Middle frontal gyrus (tissue), 1 donor: Measurements from ENCODE around the gene GABRA4.

Experiments
- DNase-seq: peaks from one replicate; pipeline ENCODE4 v3.0.0-alpha.2; 2015; ENCODE audit warnings: low spot score; ENCODE audit errors: extremely low spot score

The GABRA4 gene

GRCh38 chr4:46979726-46980125 is 13.7 kb downstream of the GABRA4 start:
- no peak for DNase-seq

- DNase-seq: no peak
Measured at GRCh38 chr4:46979283-46979682, 14.1 kb downstream of the GABRA4 start.

- DNase-seq: no peak
Measured at GRCh38 chr4:46977245-46977644, 16.1 kb downstream of the GABRA4 start.

- DNase-seq: no peak
Measured at GRCh38 chr4:46975812-46976553, 17.4 kb downstream of the GABRA4 start.

GRCh38 chr4:46974891-46975543 is 18.4 kb downstream of the GABRA4 start:
- no peak for DNase-seq

- DNase-seq: no peak
Measured at GRCh38 chr4:46968847-46969246, 24.5 kb downstream of the GABRA4 start.

- no peak for DNase-seq
Measured at GRCh38 chr4:46967631-46968030, 25.8 kb downstream of the GABRA4 start.

GRCh38 chr4:46958742-46959488 is 34.5 kb downstream of the GABRA4 start:
- no peak for DNase-seq

- DNase-seq: no peak
Measured at GRCh38 chr4:46956451-46956850, 36.9 kb downstream of the GABRA4 start.

- DNase-seq: no peak
Measured at GRCh38 chr4:46955601-46956000, 37.8 kb downstream of the GABRA4 start.

- DNase-seq: no peak
Measured at GRCh38 chr4:46954643-46955042, 38.7 kb downstream of the GABRA4 start.

- no peak for DNase-seq
Measured at GRCh38 chr4:46953564-46953963, 39.8 kb downstream of the GABRA4 start.

- no peak for DNase-seq
Measured at GRCh38 chr4:46952451-46952850, 40.9 kb downstream of the GABRA4 start.

- DNase-seq: no peak
Measured at GRCh38 chr4:46950826-46951225, 42.6 kb downstream of the GABRA4 start.

GRCh38 chr4:46949822-46950221 is 43.6 kb downstream of the GABRA4 start:
- no peak for DNase-seq

GRCh38 chr4:46947541-46947940 is 45.8 kb downstream of the GABRA4 start:
- DNase-seq: no peak

GRCh38 chr4:46946919-46947536 is 46.4 kb downstream of the GABRA4 start:
- no peak for DNase-seq

GRCh38 chr4:46945062-46945461 is 48.3 kb downstream of the GABRA4 start:
- DNase-seq: no peak

- DNase-seq: no peak
Measured at GRCh38 chr4:46944345-46944744, 49.0 kb downstream of the GABRA4 start.

- DNase-seq: no peak
Measured at GRCh38 chr4:46937493-46937892, 55.9 kb downstream of the GABRA4 start.

GRCh38 chr4:46934726-46935125 is 58.7 kb downstream of the GABRA4 start:
- no peak for DNase-seq

- no peak for DNase-seq
Measured at GRCh38 chr4:46933686-46934085, 59.7 kb downstream of the GABRA4 start.
